ENCODE data around the gene KIF6.

Gene KIF6

DNA sequence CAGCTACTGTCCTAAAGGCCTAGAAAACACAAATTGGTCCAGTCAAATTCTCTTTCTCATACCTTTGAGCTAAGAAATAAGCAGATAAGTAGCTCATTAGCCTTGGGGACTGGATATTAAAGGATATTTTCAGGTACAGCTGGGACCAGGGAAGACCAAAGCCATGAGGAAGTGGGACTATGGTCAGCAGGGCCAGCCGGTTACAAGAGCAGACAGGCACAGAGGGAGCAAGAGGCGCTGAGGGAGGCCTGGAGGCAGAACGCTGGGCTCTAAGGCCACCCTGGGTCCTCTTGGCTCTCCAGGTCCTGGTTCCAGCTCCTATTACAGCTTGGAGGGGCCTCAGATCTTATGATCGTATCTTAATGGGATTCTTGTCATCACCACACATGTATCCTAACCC lies 314.2 kb downstream of the KIF6 start:
- no peak for DNase-seq

DNA sequence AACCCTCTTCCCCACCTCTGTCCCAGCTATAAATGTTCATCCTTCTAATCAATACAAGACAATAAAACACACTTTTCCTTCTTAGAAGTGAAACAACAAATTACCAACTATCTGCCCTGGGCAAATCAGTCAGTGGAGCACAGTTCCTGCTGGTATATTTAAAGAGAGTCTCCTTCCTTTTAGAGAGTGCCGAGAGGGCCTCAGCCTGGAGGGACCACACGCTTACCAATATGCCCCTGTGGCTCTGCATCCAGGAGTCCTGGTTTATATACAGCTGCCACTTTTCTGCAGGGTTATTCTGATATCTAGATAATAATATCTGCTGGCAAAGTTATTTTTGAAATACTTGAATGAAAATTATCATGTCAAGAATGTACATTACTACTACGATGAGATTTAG lies 315.3 kb downstream of the KIF6 start:
- no peak for DNase-seq

DNA sequence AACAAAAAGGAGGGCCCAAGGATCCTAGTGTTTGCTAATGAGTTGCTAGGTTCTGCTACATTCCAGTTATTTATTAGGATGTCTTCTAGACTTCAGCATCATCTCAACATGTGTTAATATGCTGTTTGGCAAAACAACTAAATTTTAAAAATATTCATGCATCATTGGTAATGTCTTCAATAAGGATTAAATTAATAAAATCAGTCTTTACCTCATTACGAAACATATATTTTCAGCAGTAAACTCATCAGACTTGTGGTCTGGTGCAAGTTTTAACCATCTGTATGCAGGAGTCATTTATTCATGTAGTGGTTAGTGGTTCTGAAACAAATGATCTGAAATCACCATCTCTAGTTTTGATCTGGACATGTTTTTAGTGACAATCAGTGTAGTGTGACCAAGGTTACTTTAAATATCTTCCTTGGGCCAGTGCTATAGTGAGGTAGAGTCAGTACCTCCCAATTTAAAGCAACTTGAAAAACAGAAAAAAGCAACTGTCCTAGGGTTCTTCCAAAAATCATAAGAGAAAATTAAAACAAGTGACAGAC lies 317.7 kb downstream of the KIF6 start:
- no peak for DNase-seq

DNA sequence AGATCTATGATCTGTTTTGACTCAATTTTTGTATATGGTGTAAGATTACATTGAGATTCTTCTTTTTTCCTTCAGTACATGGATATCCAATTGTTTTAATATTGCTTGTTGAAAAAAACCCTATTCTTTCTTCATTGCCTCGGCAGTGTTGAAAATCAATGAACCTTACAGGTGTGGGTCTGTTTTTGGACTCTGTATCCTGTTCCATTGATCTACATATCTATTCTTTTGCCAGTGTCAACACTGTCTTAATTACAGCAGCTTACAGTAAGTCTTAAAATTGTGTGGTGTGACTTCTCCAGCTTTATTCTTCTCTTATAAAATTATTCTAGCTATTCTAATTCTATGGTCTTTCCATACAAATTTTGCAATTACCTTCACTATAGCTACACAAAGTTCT lies 320.9 kb downstream of the KIF6 start:
- DNase-seq: no peak

DNA sequence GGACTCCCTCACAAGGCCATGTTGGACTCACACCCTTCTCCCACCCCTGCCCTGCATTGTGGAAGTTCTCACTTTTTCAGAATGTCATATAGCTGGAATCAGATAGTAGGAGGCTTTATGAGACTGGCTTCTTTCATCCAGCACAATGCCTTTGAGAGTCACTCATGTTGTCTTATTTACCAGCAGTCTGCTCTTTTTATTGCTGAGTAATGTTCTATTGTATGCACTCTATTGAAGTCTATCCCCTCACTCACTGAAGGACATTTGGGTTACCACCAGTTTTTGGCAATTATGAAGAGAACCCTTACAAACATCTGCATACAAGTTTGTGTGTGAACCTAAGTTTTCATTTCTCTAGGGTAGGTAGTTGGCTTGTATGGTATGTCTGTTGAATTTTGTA lies 321.9 kb downstream of the KIF6 start:
- no peak for DNase-seq

DNA sequence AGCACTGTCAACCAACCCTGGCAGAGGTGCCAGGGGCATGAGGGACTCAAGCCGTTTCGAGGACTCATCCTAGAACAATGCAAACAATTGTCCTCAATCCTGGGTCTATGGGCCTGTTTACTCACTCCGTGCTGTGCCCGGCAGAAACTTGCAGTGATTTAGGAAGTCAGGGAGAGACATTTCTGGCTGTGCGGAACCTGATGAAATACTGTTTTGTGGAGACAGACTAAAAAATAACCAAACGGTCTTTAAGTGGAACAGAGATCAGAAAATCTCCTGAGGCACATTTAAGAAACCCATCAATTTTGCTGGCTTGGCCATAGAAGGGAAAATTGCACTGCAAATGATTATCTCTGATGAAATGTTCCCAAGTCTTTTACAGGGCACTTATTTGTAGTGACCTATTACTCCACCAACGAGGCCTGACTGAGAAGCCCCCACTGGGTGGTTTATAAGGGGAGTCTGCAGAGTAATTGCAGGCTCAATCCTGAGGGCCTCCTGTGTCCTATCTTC lies 322.9 kb downstream of the KIF6 start:
- no peak for DNase-seq

DNA sequence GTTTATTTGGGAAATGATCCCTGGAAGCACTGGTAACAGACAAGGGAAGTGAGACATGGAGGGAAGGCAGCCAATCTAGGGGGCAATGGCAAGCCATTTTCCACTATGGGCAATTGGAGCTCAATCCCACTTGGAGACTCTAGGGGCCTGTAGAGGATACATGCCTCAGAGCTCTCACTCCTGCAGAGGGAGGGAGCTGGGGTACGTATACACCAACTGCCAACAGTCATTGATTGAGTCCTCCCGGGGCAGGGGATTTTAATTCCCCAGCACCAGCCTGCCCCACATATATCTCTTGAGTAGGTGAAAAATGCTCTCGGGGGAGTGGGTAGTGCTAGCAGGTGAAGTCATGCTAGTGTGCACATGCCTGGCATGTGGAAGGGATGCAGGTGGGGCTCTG lies 323.8 kb downstream of the KIF6 start:
- no peak for DNase-seq

DNA sequence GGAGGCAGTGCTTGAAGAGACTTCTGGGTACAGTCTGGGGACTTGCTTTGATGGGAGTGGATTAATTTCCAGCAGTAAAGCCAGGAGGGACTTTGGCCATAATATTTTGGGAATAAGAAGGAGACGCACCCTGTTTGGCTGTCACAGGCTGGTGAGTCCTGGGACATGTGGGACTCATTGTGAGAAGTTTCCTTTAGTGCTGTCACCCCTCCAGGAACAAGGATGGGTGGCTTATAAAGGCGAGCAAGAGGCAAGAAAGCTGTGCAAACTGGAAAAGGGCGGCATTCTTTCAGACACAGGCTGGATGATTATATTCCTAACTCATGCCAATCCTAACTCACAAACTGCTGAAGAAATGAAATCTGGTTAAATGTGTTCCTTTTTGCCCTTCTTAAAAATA lies 325.2 kb downstream of the KIF6 start:
- no peak for DNase-seq

DNA sequence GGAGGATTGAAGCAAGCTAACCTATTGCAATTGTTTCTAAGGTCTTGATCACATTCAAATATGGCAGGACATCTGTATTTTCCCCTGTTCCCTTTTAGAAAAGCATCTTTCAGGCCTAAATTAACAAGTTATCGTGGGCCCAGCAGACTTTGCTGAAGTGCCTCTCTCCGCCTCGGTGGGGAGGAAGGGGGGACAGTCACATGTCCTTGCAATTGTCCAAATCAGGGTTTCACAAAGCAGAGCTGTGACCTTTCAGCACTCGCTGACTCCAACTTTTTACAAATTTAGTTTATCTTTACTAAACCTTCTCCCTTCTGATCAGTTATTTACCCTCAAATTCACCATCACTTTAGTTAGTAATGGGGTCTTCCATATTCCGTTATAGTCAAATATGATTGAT lies 328.4 kb downstream of the KIF6 start:
- no peak for DNase-seq

DNA sequence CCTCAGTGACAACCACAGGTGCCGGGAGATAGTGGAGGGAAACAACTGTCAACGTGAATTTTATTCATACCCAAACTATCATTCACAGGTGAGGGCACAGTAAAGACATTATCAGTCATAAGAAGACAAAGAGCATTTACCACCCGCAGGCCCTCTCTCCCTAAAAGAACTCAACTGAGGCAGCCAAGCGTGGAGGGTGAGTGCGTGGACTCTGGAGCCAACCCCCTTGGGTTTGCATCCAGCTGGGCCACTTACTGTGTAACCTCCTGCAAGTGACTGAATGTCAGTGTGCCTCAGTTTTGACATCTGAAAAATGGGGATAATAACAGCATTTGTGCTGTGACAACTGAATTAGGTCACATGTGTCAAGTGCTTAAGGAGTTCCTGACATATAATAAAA lies 332.1 kb downstream of the KIF6 start:
- DNase-seq: no peak

DNA sequence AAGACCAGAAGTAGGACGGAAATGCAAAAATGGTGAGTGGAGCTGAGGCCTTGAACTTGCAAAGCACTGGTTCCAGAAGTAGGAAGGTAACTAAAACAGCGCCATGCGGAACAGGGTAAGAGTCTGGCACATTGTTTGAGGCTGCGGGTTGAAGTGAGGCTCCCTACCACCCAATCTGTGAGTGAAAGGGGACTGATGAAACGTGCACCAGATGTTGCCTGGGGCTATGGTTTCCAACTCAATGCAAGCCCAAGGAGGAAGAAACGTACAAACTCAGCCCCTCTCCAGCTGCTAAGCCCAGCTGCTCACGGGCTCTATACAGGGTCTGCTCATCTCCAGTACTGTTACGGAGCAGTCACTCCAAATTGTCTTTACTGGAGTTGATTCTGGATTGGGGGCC lies 334.0 kb downstream of the KIF6 start:
- no peak for DNase-seq

DNA sequence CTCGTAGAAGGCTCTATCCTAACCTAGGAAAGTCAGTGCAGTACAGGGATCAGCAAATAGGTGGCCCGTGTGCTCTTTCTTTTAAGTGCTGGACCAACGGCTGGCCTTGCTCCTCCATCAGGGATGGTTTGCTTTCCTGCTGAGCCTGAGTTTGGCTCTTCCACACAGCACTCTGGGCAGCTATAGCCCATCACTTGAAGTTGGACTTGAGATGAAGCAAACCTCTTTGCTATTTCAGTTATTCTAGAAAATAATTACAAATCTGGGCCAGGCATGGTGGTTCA lies 335.8 kb downstream of the KIF6 start:
- DNase-seq: no peak

DNA sequence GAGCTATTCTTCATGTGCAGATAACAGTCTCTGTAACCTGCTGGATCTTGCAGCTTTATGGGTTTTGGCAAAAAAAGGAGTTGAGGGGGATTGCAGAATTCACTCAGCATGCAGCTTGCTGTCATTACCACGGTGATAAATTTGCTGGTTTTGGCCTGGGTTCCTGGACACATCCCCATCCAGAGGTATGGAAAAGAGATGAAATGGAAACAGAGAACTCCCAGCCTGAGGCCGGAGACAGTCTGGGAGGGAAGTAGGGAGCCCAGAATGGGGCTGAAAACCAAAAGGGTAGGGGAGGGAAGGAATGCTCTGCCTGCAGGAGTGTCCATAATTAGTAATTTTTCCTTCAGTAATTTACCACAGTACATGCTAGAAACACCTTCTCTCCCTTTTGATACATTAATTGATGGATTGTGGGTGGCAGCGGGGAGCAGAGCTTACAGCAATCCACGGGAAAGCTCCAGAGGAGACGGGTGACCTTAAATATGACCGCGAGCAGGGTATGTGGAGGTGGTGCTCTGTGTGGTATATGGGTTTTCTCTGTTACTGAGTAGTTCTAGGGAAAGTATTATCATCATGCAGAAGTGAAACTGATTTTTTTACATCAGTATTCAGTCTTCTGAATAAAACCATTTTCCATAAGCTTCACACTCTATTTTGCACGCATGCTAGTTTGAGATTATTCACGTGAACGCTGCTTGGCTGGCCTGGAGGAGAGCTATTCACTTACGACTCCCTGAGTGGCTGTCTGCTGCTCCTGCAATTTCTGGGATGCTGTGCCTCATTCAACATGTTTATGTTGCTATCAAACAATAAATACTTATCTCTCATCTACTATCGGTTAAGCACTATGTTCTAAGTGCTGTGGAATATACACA lies 336.4 kb downstream of the KIF6 start:
- DNase-seq: no peak

DNA sequence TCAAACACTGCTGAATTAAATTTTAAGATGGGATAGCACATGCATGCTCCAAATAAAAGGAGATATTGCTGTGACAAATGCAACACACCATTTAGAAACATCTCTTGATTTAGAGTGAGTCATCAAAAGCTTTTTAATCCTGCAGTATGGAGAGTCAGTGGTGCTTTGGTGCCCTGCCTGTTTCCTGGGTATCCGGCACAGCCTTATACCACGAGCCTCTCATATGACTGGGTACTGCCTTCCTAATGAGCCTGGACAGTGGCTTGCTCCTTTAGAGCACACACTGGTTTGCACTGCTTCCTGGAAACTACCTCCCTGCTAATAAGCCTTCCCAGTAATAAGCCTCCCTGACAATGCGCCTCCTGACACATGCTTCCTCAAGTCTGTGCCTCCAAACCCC lies 337.4 kb downstream of the KIF6 start:
- no peak for DNase-seq

DNA sequence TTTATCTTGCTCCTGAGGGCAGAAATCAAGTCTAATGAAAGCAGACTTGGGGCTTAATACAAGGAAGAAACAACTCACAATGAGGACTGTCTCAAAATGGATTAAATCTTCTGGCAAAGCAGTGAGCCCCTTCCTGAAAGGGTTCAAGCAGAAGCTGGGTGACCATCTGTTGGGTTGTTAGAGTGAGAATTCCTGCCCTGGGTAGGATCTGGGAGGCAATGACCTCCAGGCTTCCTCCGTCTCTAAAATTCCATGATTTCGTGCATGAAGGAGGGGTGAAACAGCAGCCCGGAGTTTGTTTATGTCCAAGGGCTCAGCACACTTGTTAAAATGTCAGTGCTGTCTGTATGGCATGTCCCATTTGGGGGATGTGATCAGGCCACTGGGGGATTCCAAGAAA lies 338.7 kb downstream of the KIF6 start:
- DNase-seq: no peak

DNA sequence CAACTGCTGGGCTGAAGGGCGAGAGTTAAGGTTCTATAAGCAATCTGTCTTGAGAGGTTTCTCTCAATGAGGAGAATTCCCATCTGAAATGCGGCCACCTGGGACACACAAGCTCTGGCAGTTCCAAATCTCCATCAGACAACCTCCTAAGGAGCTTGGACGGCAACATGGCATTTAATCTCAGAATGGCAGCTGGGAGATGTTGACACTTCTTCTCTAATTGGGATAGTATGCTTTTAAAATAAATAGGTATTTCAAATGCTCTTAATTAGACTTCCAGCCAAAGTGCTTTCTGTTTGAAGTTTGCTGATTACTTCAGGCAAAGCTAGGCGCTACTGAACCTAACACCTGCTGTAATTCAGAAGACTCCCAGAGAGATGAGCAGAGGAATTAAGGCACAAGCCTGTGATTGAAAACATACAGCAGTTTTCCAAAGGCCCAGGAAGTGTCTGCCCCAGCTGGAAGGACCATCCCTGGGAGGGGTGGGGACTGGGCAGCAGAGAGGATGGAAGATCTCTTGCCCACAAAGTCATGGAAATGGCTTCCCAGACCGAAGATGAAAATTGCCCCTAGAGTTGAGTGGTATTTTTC lies 343.6 kb downstream of the KIF6 start:
- no peak for DNase-seq

DNA sequence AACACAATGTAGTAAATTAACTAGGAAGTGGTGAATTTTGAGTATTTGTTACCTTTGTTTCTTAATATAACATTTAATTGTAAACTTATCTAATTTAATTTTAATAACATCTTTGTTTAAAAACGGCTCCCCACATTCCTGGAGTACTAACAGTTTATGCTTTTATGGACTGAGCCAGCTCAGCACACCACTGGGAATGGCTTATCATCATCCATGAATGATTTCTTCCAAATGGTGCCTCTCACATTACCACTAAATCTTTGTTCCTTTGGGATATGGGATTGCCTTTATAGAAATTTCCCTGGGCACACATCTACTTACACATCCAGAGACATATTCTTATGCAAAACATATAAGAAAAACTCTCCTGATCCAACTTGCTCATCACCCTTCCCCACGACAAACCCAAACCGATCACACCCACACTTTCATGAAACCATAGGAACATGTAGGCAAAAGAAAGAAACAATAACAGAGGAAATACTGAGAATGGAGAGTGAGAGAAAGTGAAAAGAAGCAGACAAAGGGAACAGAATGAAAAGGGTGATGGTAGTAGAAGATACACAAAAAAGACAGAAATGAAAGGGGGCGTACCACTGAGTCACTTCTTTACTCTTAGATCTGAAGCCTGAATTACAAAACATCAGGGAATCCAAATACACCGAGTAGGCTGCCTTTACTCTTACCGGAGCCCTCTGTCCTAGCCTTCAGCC lies 344.2 kb downstream of the KIF6 start:
- DNase-seq: no peak

DNA sequence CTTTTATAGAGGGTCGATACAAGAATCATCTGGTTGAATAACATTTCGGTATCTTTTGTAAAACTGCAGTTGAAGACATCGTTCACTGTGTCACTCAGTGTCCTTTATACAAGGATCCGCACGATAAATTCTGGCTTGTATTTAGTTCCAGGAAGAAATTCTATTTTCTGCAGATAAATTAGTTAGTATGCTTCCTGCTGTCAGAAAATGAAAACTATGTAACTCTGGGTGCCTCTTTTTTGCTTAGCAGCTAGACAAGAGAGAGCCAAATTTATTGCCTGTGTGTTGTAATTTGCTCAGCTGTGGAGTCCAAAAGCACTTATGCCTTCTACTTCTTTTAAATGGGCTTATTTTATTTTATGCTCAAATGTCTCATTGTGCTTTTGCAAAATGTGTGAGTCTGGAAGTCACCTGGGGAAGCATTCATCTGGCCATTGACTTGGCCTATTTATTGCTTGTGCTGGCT lies 346.2 kb downstream of the KIF6 start:
- DNase-seq: no peak

DNA sequence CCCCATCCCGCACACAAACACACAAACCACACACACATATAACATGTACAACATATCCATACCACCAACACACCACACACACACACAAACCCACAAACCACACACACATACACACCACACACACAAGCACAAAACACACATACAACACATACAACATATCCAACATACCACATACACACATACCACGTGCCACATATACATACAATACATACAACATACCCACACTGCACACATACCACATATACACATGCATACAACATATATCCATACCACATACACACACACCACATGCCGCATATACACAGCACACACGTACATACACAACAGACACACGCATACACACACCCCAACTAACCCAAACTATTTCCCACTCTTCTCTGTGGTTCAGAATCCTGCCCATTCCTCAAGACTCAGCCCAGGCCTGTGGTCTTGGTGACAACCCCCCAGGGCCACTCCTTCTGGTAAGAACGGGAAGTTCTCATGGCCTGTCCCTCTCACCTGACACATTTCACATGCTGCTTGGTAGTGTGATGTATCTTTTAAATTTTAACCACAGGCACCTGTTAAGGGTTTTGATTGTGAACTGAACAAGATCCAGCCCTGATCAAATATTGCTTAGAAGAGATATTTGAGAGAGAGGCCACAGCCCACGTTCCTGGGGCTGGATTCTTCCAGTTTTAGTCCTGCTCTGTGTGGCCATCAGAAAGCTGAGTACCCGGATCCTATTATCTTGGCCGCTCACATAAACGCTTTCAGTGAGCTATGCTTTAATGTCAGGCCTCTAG lies 346.8 kb downstream of the KIF6 start:
- DNase-seq: no peak

DNA sequence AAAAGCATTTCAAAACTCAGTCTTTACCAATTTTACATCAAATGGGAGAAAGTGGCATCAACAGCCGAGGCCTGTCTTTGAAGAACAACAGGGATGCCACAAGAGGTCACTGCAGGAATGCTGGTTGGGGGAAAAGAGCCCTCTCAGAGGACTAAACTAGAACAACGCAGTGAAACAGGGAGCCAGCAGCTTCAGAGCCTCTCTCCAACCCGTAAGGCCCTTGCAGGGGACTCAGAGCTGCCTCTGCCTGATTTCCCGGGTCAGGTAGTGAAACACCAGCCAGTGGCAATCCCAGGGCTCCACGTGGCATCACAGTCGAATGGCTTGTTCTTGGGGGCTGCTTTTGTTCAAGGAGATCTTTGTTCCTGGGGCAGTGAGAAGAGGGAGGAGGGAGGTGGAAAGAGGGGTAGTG lies 347.7 kb downstream of the KIF6 start:
- no peak for DNase-seq

DNA sequence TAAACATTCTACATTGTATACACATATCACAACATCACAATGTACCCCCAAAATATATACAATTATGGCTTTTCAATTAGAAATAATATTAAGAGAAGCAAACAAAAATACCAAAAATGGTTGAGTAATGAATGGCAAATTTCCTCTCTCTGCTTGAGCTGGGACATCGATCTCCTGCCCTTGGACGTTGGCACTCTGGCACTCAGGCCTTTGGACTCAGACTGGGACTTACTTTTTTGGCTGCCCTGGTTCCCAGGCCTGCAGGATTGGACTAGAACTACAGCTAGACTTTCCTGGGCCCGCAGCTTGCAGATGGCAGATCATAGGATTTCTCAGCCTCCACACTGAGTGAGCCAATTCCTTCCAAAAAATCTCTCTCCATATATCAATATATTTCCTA lies 349.8 kb downstream of the KIF6 start:
- no peak for DNase-seq

DNA sequence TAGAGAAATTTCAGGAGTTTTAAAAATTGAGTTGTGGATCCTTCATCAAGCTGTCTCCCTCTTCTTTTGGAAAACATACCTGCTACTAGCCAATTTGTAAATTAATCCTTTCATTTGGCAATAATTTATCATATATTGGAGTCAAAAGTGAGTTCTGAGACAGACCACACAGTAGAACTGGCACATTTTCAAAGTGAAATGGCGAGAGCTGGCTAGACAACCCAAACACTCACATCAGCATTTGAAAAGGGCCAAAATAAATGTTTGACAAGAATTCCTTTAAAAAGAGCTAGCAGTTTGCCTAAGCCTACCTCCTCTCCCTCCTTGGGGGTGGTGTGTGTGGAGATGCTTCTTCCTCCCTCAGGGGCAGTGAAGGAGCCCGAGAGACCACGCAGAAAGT lies 354.8 kb downstream of the KIF6 start:
- no peak for DNase-seq

DNA sequence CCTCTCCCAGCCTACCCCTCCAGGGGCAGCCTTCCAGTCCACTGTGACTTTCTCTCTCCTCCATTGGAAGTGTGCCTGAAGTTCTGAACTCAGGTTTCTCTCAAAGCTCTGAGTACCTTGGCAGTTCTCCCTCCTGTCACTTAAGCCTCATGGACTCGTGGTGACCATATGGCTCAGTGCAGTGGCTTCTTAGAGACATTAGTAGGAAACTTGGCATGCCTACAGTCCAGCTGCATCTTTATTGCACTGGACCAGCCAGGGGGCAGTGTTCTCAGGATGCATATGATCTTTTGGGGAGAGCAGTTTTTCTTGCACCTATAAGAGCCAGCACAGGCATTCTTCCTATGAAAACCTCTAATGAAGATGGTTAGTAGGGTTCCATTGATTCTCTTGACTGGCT lies 355.2 kb downstream of the KIF6 start:
- no peak for DNase-seq

All from NK-92 treated with Interleukin-12 subunit alpha and Interleukin-12 subunit beta, amount 100 ng/mL, for 24 hours (cell line).